Liver (tissue), 3 donors: ENCODE data around the gene SPTBN2.

Experiments
- EGR1 ChIP-seq, 2 donors: IDR thresholded peaks; 2 replicates each; pipeline ENCODE4 v1.6.1; 2016 to 2018; ENCODE audit warnings: antibody characterized with exemption in 2 of 2, low read depth in 2 of 2
- TF ChIP-seq, protein P1 (sequence below): fragments of 150-350 bp; IDR thresholded peaks from 2 replicates; pipeline ENCODE4 v1.5.1; 2017; ENCODE audit warnings: improper control_type of control experiment, low read depth, low read length; ENCODE audit not compliant: missing input control
- donor health status: healthy.
- donor health status: healthy.

- TF ChIP-seq EGR1 (IDR thresholded peaks at IDR 0.05; ENCODE audit: low read depth in 2 of 2): no peak
- TF ChIP-seq, protein P1, sequence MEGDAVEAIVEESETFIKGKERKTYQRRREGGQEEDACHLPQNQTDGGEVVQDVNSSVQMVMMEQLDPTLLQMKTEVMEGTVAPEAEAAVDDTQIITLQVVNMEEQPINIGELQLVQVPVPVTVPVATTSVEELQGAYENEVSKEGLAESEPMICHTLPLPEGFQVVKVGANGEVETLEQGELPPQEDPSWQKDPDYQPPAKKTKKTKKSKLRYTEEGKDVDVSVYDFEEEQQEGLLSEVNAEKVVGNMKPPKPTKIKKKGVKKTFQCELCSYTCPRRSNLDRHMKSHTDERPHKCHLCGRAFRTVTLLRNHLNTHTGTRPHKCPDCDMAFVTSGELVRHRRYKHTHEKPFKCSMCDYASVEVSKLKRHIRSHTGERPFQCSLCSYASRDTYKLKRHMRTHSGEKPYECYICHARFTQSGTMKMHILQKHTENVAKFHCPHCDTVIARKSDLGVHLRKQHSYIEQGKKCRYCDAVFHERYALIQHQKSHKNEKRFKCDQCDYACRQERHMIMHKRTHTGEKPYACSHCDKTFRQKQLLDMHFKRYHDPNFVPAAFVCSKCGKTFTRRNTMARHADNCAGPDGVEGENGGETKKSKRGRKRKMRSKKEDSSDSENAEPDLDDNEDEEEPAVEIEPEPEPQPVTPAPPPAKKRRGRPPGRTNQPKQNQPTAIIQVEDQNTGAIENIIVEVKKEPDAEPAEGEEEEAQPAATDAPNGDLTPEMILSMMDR: no peak
Observed at GRCh38 chr11:66665369-66665768, 63.6 kb downstream of the SPTBN2 start.
